HG02840 (cell line): ENCODE results near the gene SMIM21.

Experiments
- ATAC-seq: cut with Tn5 transposase; IDR thresholded peaks from one replicate; pipeline ENCODE4 v1.9.1; 2021; ENCODE audit warnings: mild to moderate bottlenecking, moderate library complexity, moderate number of reproducible peaks; ENCODE audit not compliant: unreplicated experiment, low FRiP score

SMIM21 gene

DNA sequence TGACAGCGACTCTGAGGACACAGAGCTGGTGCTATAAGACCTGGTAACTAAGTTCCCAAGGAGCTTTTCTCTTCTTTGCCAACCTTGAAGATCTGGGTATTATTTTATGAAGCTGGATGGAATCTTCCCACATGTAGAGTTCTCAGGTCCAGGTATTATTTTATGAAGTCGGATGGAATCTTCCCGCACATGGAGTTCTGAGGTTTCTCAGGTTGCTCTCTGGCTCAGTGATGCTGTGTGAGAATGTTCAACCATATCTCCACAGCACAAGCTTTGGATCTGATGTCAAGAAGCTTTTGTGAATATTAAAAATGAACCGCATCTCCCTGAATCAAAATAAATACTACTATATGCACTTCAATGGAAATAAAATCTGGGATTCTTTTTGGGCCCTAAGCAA, at the start of gene SMIM21:
TSS of gene SMIM21 (minus strand) at position 101 of the 400 bp plus-strand sequence. CDS start 140 bp downstream, outside the sequence.
- no peak for ATAC-seq

GRCh38 chr18:75475228-75475627, 47.7 kb upstream of the SMIM21 start:
- no peak for ATAC-seq

DNA sequence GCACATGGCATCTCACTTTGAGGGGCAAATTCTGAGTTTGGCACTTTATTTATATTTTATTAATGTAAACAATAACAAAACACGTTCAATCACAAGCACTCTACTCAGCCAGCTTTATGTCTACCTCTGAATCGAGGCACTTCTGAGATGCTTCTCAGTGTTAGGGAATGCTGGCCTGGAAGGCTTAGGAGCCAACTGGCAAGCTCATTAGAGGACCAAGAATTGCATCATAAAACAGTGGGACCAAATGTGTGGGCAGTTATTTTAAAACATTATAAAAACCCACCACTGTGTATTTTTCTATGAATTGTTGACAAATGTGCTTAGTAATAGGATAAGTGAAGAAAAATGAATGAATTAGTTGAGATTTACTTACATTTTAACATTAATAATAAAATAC, 46.8 kb upstream of the SMIM21 start:
- ATAC-seq: no peak

GRCh38 chr18:75473316-75473715, 45.8 kb upstream of the SMIM21 start:
- no peak for ATAC-seq

GRCh38 chr18:75472906-75473305, 45.4 kb upstream of the SMIM21 start:
- ATAC-seq: no peak

DNA sequence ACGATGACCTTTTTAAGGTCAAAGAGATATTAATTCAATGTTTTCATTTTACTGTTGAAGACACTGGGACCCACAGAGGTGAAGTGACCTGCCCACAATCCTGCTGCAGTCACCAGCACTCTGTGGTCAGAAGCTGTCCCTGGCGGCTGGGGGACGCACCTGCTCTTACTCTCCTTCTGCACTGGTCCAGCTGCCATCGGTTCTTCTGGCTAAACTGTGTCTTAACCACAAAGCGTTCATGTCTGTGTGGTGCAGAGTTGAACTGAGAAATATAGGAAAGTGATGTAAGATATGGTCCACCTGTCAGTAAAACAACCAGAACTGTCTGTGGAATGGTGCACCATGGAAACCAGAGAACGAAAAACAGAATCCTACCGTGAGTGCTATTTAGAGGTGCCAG, 44.9 kb upstream of the SMIM21 start:
- ATAC-seq: no peak

- no peak for ATAC-seq
Observed at GRCh38 chr18:75471850-75472249, 44.3 kb upstream of the SMIM21 start.

GRCh38 chr18:75467851-75468250, 40.3 kb upstream of the SMIM21 start:
- no peak for ATAC-seq

GRCh38 chr18:75467281-75467795, 39.8 kb upstream of the SMIM21 start:
- ATAC-seq: no peak

DNA sequence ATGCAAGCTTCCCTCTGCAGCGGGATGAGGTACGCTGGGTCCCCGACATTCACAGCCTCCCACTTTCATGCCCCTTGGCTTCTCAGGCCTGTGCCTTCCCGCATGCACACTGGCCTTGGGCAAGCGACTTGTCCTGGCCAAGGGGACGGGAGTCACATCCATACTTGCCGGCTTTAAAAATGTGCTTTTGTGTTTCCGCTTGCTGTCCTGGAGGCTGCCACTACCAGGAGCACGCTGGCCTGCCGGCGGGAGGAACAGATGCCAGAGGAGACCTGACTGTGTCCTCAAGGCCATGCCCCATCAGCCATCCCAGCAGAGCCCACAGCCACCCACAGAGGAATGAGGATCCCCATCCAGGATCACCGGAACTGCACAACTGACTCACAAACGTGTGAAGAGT, 36.9 kb upstream of the SMIM21 start:
- no peak for ATAC-seq

DNA sequence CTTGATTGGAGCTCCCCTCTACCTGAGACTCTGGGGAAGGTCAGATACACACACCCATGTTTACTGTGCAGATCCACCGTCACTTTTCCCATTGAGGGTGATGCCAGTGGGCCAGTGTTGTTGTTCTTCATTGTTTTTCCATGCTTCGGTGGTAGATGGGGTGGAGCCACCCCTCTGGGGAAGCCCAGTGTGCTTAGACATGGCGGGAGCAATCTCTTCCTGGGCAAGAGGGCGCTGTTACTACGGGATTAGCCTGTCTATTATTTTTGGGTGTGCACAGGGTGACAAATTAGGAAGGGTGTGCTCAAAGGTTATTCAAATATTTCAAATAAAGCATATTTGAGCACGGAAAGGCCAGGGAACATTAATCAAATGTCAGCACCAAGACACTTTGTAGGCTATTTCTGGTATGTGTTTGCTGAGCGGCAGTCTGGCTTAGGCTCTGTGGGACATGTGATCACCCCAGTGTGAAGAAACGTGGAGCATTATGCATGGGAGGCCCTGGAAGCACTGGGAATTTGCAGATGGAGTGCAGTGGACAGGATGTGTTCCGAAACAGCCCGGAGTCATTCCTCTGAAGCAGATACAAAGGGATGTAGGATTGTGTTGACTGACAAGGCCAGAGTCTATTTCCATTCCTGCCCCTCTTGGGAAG, 34.8 kb upstream of the SMIM21 start:
- ATAC-seq: no peak

- no peak for ATAC-seq
Observed at GRCh38 chr18:75456199-75456631, 28.7 kb upstream of the SMIM21 start.

DNA sequence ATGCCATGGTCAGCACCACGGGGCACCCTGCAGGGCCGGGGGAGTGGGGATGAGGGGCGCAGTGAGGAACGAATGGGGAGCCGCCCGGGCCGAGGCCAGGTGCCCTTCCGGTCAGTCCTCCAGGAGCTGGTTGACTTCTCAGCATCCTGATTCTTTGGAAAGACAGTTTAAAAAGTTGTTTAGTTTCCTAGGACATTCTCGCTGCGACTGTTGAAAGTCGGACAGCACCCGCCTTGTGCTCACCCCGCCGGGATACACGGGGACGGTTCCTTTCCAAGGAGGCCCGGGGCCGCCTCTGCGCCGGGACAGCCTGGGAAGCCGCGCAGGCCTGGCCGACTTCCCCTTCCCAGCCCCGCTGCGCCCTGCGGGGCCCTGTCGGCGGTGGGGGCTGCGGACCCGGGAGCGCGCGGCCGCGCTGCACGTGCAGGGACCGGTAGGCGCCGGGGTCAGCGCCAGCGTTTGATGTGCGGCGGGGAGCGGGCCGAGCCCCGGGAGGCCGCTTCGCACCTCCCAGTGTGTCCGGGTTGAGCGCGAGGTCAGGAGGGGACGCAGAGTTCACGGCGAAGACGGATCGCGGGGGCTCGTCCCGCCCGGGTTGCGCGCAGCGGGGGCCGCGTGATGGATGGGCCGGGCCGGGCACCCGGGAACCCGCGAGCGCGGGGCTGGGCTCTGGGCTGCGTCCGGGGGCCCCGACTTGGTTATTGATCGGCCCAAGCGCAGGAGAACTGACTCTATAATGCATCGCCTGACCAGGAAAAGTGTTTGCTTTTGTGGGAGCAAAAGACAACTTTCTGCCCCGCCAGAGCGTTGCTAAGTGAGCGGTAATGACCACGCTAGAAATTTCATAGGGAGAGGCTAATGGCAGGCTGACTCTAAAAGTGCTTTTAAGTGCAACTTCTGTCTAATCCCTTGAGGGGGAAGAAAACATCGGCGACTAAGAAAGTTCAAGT, 28.0 kb upstream of the SMIM21 start:
- no peak for ATAC-seq

- ATAC-seq: no peak
Observed at GRCh38 chr18:75454022-75454795, 26.7 kb upstream of the SMIM21 start.

DNA sequence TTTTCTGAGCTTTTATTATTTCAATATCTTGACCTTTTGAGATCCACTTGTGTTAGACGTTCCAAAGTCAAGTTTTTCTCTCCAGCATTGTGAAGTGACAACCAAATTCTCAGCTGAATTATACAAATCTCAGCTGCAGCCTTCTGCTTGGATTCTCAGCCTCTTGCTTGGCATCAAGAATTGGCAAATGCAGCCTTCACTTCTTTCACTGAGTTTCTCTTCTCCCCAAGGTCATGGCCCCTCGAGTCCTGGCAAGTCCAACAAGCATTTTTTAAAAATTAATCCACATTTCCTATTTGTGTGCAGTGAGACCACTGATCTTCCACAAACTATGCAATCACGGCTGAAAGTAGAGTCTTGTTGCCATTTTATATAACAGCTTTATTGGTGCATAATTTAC, 23.4 kb upstream of the SMIM21 start:
- no peak for ATAC-seq

- ATAC-seq: no peak
Observed at GRCh38 chr18:75441896-75442295, 14.4 kb upstream of the SMIM21 start.

GRCh38 chr18:75439348-75439747, 11.8 kb upstream of the SMIM21 start:
- ATAC-seq: no peak

DNA sequence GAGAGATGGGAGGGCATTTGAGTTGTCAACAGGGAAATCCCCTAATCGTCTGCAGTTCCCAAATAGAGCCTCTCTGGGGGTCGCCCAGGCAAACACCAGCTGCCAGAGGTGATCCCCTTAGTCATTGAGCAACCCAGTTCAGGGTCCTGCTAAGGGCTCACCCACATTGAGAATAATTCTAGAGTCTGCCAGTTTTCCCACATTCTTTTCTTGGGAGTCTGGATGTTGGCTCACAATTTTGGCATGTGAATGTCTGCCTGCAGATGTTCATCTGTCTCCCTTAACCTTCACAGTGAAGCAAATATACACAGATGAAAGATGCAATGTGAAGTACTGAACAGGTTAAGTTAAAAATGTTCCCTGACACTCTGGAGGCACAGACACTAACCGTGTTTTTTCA, 11.4 kb upstream of the SMIM21 start:
- ATAC-seq: no peak

DNA sequence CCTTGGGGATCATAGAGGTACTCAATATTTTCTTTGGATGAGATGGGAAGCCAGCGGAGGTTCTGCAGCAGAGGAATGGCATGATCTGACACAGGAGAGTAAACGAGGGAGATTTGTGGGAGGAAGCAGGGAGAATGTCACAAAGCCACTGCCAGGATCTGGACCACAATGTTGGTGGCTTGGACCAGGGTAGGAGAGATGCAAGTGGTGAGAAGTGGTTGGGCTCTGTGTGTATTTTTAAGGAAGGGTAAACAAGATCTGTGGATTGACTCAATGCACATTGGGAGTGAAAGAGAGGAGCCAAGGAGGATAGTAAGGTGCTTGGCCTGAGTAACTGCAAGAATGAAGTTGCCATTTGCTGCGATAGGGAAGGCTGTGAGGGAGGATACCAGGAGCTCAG, 10.5 kb upstream of the SMIM21 start:
- ATAC-seq: no peak

DNA sequence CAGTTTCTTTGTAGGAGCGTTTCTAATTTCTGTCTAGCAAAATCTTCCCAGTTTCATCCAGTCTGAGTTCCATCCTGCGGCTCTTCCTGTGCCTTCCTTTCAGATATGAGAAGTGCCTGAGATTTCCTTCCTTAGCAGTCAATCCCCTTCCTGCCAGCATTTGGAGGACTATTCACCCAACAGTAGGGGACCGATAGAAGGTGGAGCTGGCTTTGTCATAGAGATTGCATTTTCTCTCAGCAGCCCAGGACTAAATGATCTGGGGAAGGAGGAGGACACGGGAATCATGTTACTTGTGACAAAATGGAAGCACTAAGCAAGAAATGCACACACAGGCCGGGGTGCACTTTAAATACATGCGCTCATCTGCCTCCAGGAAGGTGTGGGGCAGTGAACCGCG, 5.6 kb upstream of the SMIM21 start:
- ATAC-seq: no peak

GRCh38 chr18:75429975-75430374, 2.5 kb upstream of the SMIM21 start:
- no peak for ATAC-seq
